ENCODE measurements around the gene CDH26. TPM values are rescaled to one million over a fixed set of nuclear protein-coding genes. Genes with fewer than 3 reads are reported as not detected.

CDH26 gene
- total and polyA plus RNA-seq, 9 of the 15 experiments (the other 6 are each of a cell fraction or from before 2014, with no cell fraction given): 0.07 to 0.13 (median 0.10) TPM; not detected in 4

DNA sequence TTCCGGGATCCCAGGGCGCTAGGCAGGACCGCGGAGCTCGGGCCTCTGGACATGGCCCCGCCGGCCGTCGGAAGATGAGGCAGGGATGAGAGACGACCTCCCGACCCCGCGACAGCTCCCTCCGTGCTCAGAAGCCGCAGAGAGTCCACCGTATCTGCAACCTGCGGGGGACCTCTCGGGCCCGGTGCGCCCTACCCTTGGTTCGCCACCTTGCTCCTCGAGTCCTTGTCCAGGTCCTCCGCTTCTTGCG lies 18.4 kb upstream of the CDH26 start:
- ATAC-seq: peak; percentile 48
- Histone ChIP-seq H3K27me3 (ENCODE audit: control insufficient read depth in 2 of 2, insufficient read depth in 2 of 2, low read length in 2 of 2) (no peaks in the 10 kb centered on the region), H3K9me3 (replicated peaks; ENCODE audit: control insufficient read depth, insufficient read depth, low read depth, low read length) (no peaks in the 10 kb centered on the region), H3K4me2 (ENCODE audit: insufficient read depth, low read length) (peak overlapping the region; percentile 95; the same call in 1 of the 2 replicates), H3K79me2 (ENCODE audit: control insufficient read depth, insufficient read depth, low read length) (peaks cover 17% of the 10 kb centered on the region), H3K27ac (ENCODE audit: extremely low read depth, low read depth, low read length) (peak overlapping the region; percentile 82), H3K9ac (ENCODE audit: insufficient read depth in 1 of 2, low read depth in 2 of 2, low read length in 2 of 2) (peak overlapping the region; percentile 75 to 77), H3K4me3 (peak overlapping the region; percentile 48), H3K9me1 (ENCODE audit: control insufficient read depth, insufficient read depth, low read length) (no peaks in the 10 kb centered on the region), H4K20me1 (replicated peaks; ENCODE audit: control insufficient read depth, insufficient read depth, low read length) (no peaks in the 10 kb centered on the region), H3K36me3 (ENCODE audit: control insufficient read depth, insufficient read depth, low read length) (peaks cover 27% of the 10 kb centered on the region; the same call in 1 of the 3 replicates), H3K4me1 (replicated peaks in 1 of 2; ENCODE audit: control insufficient read depth in 2 of 2, insufficient read depth in 2 of 2, low read length in 2 of 2) (peaks cover 6 to 14% of the 10 kb centered on the region in 2 experiments; a peak in 4 of 5 replicates), H2AFZ (ENCODE audit: low read depth, low read length) (peak overlapping the region; percentile 91)
- intact Hi-C loops (cut with micrococcal nuclease): no loop called here
- CTCF ChIA-PET (ENCODE audit: low intra/inter-chr PET ratio): no interaction called here
- TF ChIP-seq SUPT5H (IDR thresholded peaks at IDR 0.05) (no peak), KDM5B (IDR thresholded peaks at IDR 0.05; ENCODE audit: insufficient replicate concordance, low read depth, low read length) (no peak), HDGF (IDR thresholded peaks at IDR 0.05) (no peak), PHB (CRISPR knock-in tag; IDR thresholded peaks at IDR 0.05) (no peak), PHF20 (IDR thresholded peaks at IDR 0.05; ENCODE audit: partially characterized antibody) (peak; percentile 68), SAP30 (IDR thresholded peaks at IDR 0.05; ENCODE audit: borderline replicate concordance, insufficient read depth, low read depth, low read length, poor library complexity, severe bottlenecking) (peak; percentile 13), NCOA6 (IDR thresholded peaks at IDR 0.05) (peak; percentile 57; the same call in 1 of the 2 replicates), XRCC3 (IDR thresholded peaks at IDR 0.05) (no peak), ESRRB (CRISPR knock-in tag; IDR thresholded peaks at IDR 0.05; ENCODE audit: borderline replicate concordance) (no peak), HNRNPH1 (optimal IDR thresholded peaks at IDR 0.05; ENCODE audit: low read depth, low read length) (no peak), GABPB1 (CRISPR knock-in tag; IDR thresholded peaks at IDR 0.05) (peak; percentile 11; the same call in 1 of the 2 replicates), ZFP1 (CRISPR knock-in tag; IDR thresholded peaks at IDR 0.05) (no peak), SRSF7 (optimal IDR thresholded peaks at IDR 0.05; ENCODE audit: low read depth, low read length) (no peak), RBBP5 (IDR thresholded peaks at IDR 0.05; ENCODE audit: borderline replicate concordance, insufficient read depth, low read length, poor library complexity, severe bottlenecking) (peak; percentile 56)
- TF ChIP-seq, protein P1, sequence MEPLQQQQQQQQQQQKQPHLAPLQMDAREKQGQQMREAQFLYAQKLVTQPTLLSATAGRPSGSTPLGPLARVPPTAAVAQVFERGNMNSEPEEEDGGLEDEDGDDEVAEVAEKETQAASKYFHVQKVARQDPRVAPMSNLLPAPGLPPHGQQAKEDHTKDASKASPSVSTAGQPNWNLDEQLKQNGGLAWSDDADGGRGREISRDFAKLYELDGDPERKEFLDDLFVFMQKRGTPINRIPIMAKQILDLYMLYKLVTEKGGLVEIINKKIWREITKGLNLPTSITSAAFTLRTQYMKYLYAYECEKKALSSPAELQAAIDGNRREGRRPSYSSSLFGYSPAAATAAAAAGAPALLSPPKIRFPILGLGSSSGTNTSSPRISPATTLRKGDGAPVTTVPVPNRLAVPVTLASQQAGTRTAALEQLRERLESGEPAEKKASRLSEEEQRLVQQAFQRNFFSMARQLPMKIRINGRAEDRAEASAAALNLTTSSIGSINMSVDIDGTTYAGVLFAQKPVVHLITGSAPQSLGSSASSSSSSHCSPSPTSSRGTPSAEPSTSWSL (CRISPR knock-in tag; IDR thresholded peaks at IDR 0.05; ENCODE audit: borderline replicate concordance): no peak
- FAIRE-seq: no peak
- in situ Hi-C loops (cut with MboI): no loop called here
- peak in 2 of 4 experiments; percentile 27 to 39 for DNase-seq (ENCODE audit: extremely low read depth in 1 of 4, low spot score in 3 of 4)
- POLR2A ChIA-PET: interaction anchor here (0.6 to 2.0 kb wide), 5 partner anchors 9 to 695 kb away, joined by 3 to 6 read pairs (median 4); partner anchors contain the start of gene CDH26
- no TSS peak for BruUV-seq (replicated peaks)
- WGBS (ENCODE audit: insufficient coverage, low coverage, missing lambda C conversion rate): 1% methylated on average over 18 of the region's 24 CpGs
